Activated naive CD4-positive, alpha-beta T cell treated with anti-CD3 and anti-CD28 coated beads for 36 hours (primary cell): ENCODE results near the gene UNC45A. TPM values are rescaled to one million over a fixed set of nuclear protein-coding genes. Genes with fewer than 3 reads are reported as not detected.

ENCODE experiments used
- total RNA-seq, 2 experiments: library from RNA; stranded (reverse); gene quantifications; one replicate each; pipeline ENCODE4 v1.2.3, GENCODE V29; 2021

Gene UNC45A
- total RNA-seq, 2 experiments from 2014 or later, result 69.9 to 70.8 TPM

Other genes starting within 250 kb of the UNC45A start
- gene BLM, start 217.9 kb upstream of the UNC45A start, total RNA-seq, result 10 to 100 TPM; 62.9 to 70.4 TPM
- 100 to 1,000 TPM; 443 to 448 TPM for gene FURIN, start 66.7 kb upstream of the UNC45A start, total RNA-seq
- 10 to 100 TPM; 22.6 to 24.2 TPM for gene FES, start 50.8 kb upstream of the UNC45A start, total RNA-seq
- gene MAN2A2, start 32.0 kb upstream of the UNC45A start, total RNA-seq, result 100 to 1,000 TPM; 139 to 141 TPM
- 10 to 100 TPM; 49.8 to 51.3 TPM for gene HDDC3, start 2.7 kb upstream of the UNC45A start, total RNA-seq
- gene RCCD1, start 19.6 kb downstream of the UNC45A start, total RNA-seq, result 10 to 100 TPM; 52.0 to 52.4 TPM
- 100 to 1,000 TPM; 173 TPM for gene PRC1, start 59.2 kb downstream of the UNC45A start, total RNA-seq
- gene VPS33B, start 87.3 kb downstream of the UNC45A start, total RNA-seq, result 10 to 100 TPM; 19.8 to 21.2 TPM
- gene SV2B, start 165.0 kb downstream of the UNC45A start, total RNA-seq, result under 1 TPM; 0.07 TPM